Activated B cell treated with CpG ODN at 0.5 μM for 24 hours (primary cell): ENCODE results near the gene ZNF175. TPM values are rescaled to one million over a fixed set of nuclear protein-coding genes. Genes with fewer than 3 reads are reported as not detected.

Source experiments
- ATAC-seq: fragments of 200-7000 bp; cut with Tn5 transposase; one replicate; pipeline ENCODE4 v1.10.0; 2021; ENCODE audit warnings: low read depth, mild to moderate bottlenecking, moderate library complexity
- CTCF ChIA-PET: fragments of 350-600 bp; sonication (Branson Sonifier 250); formaldehyde crosslinking; loops from one replicate; lab custom pipeline; 2021; ENCODE audit warnings: antibody characterized with exemption; lab: Charles Lee
- POLR2A ChIA-PET: fragments of 350-600 bp; sonication (Branson Sonifier 250); formaldehyde crosslinking; loops from one replicate; lab custom pipeline; 2021; ENCODE audit warnings: antibody characterized with exemption; lab: Charles Lee
- DNase-seq: peaks from one replicate; pipeline ENCODE4 v3.0.0; 2022
- H3K27ac Mint-ChIP-seq: one replicate; pipeline ENCODE4 v1.8.0; 2020; ENCODE audit warnings: mixed read lengths
- H3K27me3 Mint-ChIP-seq: one replicate; pipeline ENCODE4 v1.8.0; 2021; ENCODE audit warnings: mixed read lengths
- H3K36me3 Mint-ChIP-seq: one replicate; pipeline ENCODE4 v1.8.0; 2021; ENCODE audit warnings: low read depth, mixed read lengths
- H3K4me1 Mint-ChIP-seq: one replicate; pipeline ENCODE4 v1.8.0; 2021; ENCODE audit warnings: mixed read lengths
- H3K4me3 Mint-ChIP-seq: one replicate; pipeline ENCODE4 v1.8.0; 2020; ENCODE audit warnings: mild to moderate bottlenecking, mixed read lengths
- H3K9me3 Mint-ChIP-seq: one replicate; pipeline ENCODE4 v1.8.0; 2020; ENCODE audit warnings: mixed read lengths
- CTCF ChIP-seq: fragments of 200-600 bp; IDR thresholded peaks from one replicate; pipeline ENCODE4 v1.8.0; 2022; ENCODE audit warnings: antibody characterized with exemption, mild to moderate bottlenecking
- intact Hi-C: fragments of 100-400 bp; cut with micrococcal nuclease; formaldehyde crosslinking; loops from one replicate; pipeline ENCODE4 v1.15.1; 2024
- total RNA-seq: library from RNA; stranded (reverse); gene quantifications from 2 replicates; pipeline ENCODE4 v1.2.3, GENCODE V29; 2022

ZNF175 gene
- total RNA-seq, 1 donor from 2014 or later, result 23.6 TPM

GRCh38 chr19:51593969-51594773 is 23.1 kb downstream of the ZNF175 start:
- Mint-ChIP-seq H3K36me3 (peaks cover 13% of the 10 kb centered on the region), H3K4me1 (peaks cover 27% of the 10 kb centered on the region), H3K9me3 (no peaks in the 10 kb centered on the region), H3K27me3 (no peaks in the 10 kb centered on the region), H3K4me3 (peak overlapping the region; percentile 96), H3K27ac (peak overlapping the region; percentile 90)
- POLR2A ChIA-PET, result interaction anchor here (0.6 to 1.3 kb wide), 9 partner anchors 9 to 1225 kb away, joined by 3 to 5 read pairs (median 3); partner anchors contain the start of genes SIGLEC10 and SIGLEC6
- CTCF ChIA-PET, result interaction anchor here (0.7 to 1.3 kb wide), 3 partner anchors 44 to 63 kb away, joined by 3 to 4 read pairs (median 3); no protein-coding TSS in a partner anchor
- TF ChIP-seq CTCF, result no peak
- ATAC-seq, result peak; percentile 100
- intact Hi-C loops, result loop anchor here (1.0 kb wide), 3 partner anchors 13 to 486 kb away; partner anchors contain the start of genes CTU1 and ZNF175
- DNase-seq, result peak; percentile 93

GRCh38 chr19:51594774-51595109 is 23.7 kb downstream of the ZNF175 start:
- TF ChIP-seq CTCF, result no peak
- intact Hi-C loops, result loop anchor here (1.0 kb wide), 3 partner anchors 13 to 486 kb away; partner anchors contain the start of genes CTU1 and ZNF175
- no peak for DNase-seq
- ChIA-PET CTCF (interaction anchor here (0.7 to 1.3 kb wide), 3 partner anchors 43 to 62 kb away, joined by 3 to 4 read pairs (median 3); no protein-coding TSS in a partner anchor), POLR2A (interaction anchor here (1.0 to 1.6 kb wide), 6 partner anchors 23 to 255 kb away, joined by 3 to 5 read pairs (median 4); partner anchors contain the start of genes SIGLEC10, SIGLEC6 and ZNF175)
- no peaks in the 10 kb centered on the region for H3K9me3 Mint-ChIP-seq
- peaks cover 32% of the 10 kb centered on the region for H3K4me1 Mint-ChIP-seq
- no peaks in the 10 kb centered on the region for H3K27me3 Mint-ChIP-seq
- peak overlapping the region; percentile 90 for H3K27ac Mint-ChIP-seq
- H3K4me3 Mint-ChIP-seq, result peak overlapping the region; percentile 96
- peak; percentile 4 for ATAC-seq
- H3K36me3 Mint-ChIP-seq, result peaks cover 9% of the 10 kb centered on the region

GRCh38 chr19:51595190-51596175 is 24.4 kb downstream of the ZNF175 start:
- Mint-ChIP-seq H3K9me3 (no peaks in the 10 kb centered on the region), H3K27me3 (no peaks in the 10 kb centered on the region), H3K4me3 (peak overlapping the region; percentile 96), H3K4me1 (peaks cover 39% of the 10 kb centered on the region), H3K36me3 (peaks cover 9% of the 10 kb centered on the region), H3K27ac (peak overlapping the region; percentile 90)
- ATAC-seq, result no peak
- intact Hi-C loops, result no loop called here
- DNase-seq, result no peak
- POLR2A ChIA-PET, result interaction anchor here (0.7 to 1.6 kb wide), 2 partner anchors 24 to 1346 kb away, joined by 4 to 8 read pairs; partner anchors contain the start of gene ZNF175
- CTCF ChIA-PET, result interaction anchor here (1.3 kb wide), 2 partner anchors 11 to 59 kb away, joined by 3 to 5 read pairs; no protein-coding TSS in a partner anchor
- no peak for TF ChIP-seq CTCF

GRCh38 chr19:51598159-51598915 is 27.3 kb downstream of the ZNF175 start:
- H3K4me3 Mint-ChIP-seq, result no peak overlapping the region
- no peak for TF ChIP-seq CTCF
- no peak for ATAC-seq

More at GRCh38 chr19:51598159-51598915, 27.3 kb downstream of the ZNF175 start:
- no peaks in the 10 kb centered on the region for H3K27me3 Mint-ChIP-seq
- peaks cover 13% of the 10 kb centered on the region for H3K36me3 Mint-ChIP-seq
- intact Hi-C loops, result no loop called here
- ChIA-PET POLR2A (interaction anchor here (0.7 to 1.1 kb wide), 2 partner anchors 9 to 16 kb away, joined by 3 read pairs; no protein-coding TSS in a partner anchor), CTCF (interaction anchor here (1.6 kb wide), 1 partner anchor 127 kb away, joined by 4 read pairs; no protein-coding TSS in a partner anchor)
- peaks cover 55% of the 10 kb centered on the region for H3K4me1 Mint-ChIP-seq
- no peak overlapping the region for H3K27ac Mint-ChIP-seq
- no peak for DNase-seq
- no peaks in the 10 kb centered on the region for H3K9me3 Mint-ChIP-seq
